H1 (cell line): Measurements from ENCODE around the gene TDRD9. TPM values are rescaled to one million over a fixed set of nuclear protein-coding genes. Genes with fewer than 3 reads are reported as not detected.

Source experiments
- CTCF ChIA-PET: fragments of 300-600 bp; sonication (Branson Sonifier 250); formaldehyde crosslinking; loops from one replicate; lab custom pipeline; 2021; ENCODE audit not compliant: partially characterized antibody; lab: Charles Lee
- POLR2A ChIA-PET: fragments of 300-600 bp; sonication (Branson Sonifier 250); formaldehyde crosslinking; loops from one replicate; lab custom pipeline; 2021; ENCODE audit warnings: inconsistent platforms; ENCODE audit not compliant: partially characterized antibody; lab: Charles Lee
- DNase-seq, 2 experiments: peaks; one replicate each; pipeline versions ENCODE4 v3.0.0 to v3.0.0-alpha.2; 2010 to 2022; ENCODE audit warnings: low spot score in 2 of 2, low read depth in 1 of 2, mixed read lengths in 1 of 2
- FAIRE-seq: peaks from 2 replicates; lab custom pipeline; 2011; peaks lifted over from hg19 to GRCh38; lab: Jason Lieb, UNC
- H2AFZ ChIP-seq: 2 replicates; pipeline ENCODE4 v1.8.1; 2012; ENCODE audit warnings: low read length, inconsistent platforms
- H2AK5ac ChIP-seq: 2 replicates; pipeline ENCODE4 v1.6.1; 2013; ENCODE audit warnings: low read depth, low read length
- H2BK120ac ChIP-seq: replicated peaks from 2 replicates; pipeline ENCODE3; 2013; ENCODE audit warnings: low read depth, low read length, inconsistent platforms
- H2BK12ac ChIP-seq: 2 replicates; pipeline ENCODE4 v1.6.1; 2013; ENCODE audit warnings: low read depth, low read length
- H2BK15ac ChIP-seq: 2 replicates; pipeline ENCODE4 v1.6.1; 2013; ENCODE audit warnings: low read length
- H2BK20ac ChIP-seq: 2 replicates; pipeline ENCODE4 v1.6.1; 2013; ENCODE audit warnings: low read length
- H2BK5ac ChIP-seq: 2 replicates; pipeline ENCODE4 v1.6.1; 2013; ENCODE audit warnings: low read depth, low read length
- H3K14ac ChIP-seq: 2 replicates; pipeline ENCODE4 v1.6.1; 2013; ENCODE audit warnings: inconsistent platforms; ENCODE audit not compliant: insufficient read length
- H3K18ac ChIP-seq: 2 replicates; pipeline ENCODE4 v1.6.1; 2013; ENCODE audit warnings: low read length; ENCODE audit errors: extremely low read depth
- H3K23ac ChIP-seq: 2 replicates; pipeline ENCODE4 v1.6.1; 2013; ENCODE audit warnings: inconsistent platforms; ENCODE audit not compliant: insufficient read length
- H3K23me2 ChIP-seq: 2 replicates; pipeline ENCODE4 v1.6.1; 2013; ENCODE audit warnings: low read depth, low read length
- H3K27ac ChIP-seq: 2 replicates; pipeline ENCODE4 v1.6.1; 2011; ENCODE audit warnings: low read depth, low read length, inconsistent platforms
- H3K27me3 ChIP-seq, 4 experiments: replicated peaks in 1 of 4; 1 replicate in 1 of 4; 2 replicates in 3 of 4; pipeline versions ENCODE4 v1.6.1 to v1.8.1; 2011 to 2013; ENCODE audit warnings: low read length in 3 of 4, mild to moderate bottlenecking in 3 of 4, inconsistent platforms in 2 of 4, mixed read lengths in 2 of 4, moderate library complexity in 1 of 4; ENCODE audit not compliant: control insufficient read depth in 3 of 4, insufficient read depth in 3 of 4; ENCODE audit errors: extremely low read depth in 1 of 4
- H3K36me3 ChIP-seq, 4 experiments: 2 replicates each; pipeline versions ENCODE4 v1.6.1 to v1.8.1; 2011 to 2013; ENCODE audit warnings: mild to moderate bottlenecking in 4 of 4, low read length in 3 of 4, moderate library complexity in 2 of 4, control low read depth in 1 of 4, inconsistent platforms in 1 of 4; ENCODE audit not compliant: insufficient read depth in 4 of 4, control insufficient read depth in 2 of 4
- H3K4ac ChIP-seq: replicated peaks from 2 replicates; pipeline ENCODE3; 2013; ENCODE audit warnings: low read length, low read depth, mixed read lengths, inconsistent platforms; ENCODE audit not compliant: insufficient read length
- H3K4me1 ChIP-seq, 4 experiments: replicated peaks in 1 of 4; 1 replicate in 1 of 4; 2 replicates in 3 of 4; pipeline versions ENCODE4 v1.6.1 to v1.8.1; 2011 to 2013; ENCODE audit warnings: low read length in 3 of 4, inconsistent platforms in 2 of 4, mixed read lengths in 1 of 4; ENCODE audit not compliant: insufficient read depth in 4 of 4, control insufficient read depth in 3 of 4
- H3K4me2 ChIP-seq, 2 experiments: 2 replicates each; pipeline versions ENCODE4 v1.6.1 to v1.8.1; 2011 to 2013; ENCODE audit warnings: low read depth in 2 of 2, low read length in 2 of 2, control low read depth in 1 of 2, inconsistent platforms in 1 of 2, mild to moderate bottlenecking in 1 of 2; ENCODE audit not compliant: insufficient read depth in 1 of 2
- H3K4me3 ChIP-seq, 4 experiments: fragments of 200-600, 300-600 bp in 1 of 4; sonication (generic), shearing (Covaris generic), sonication (Bioruptor Twin) in 1 of 4; 2 replicates each; pipeline versions ENCODE4 v1.5.1 to v1.8.1; 2011 to 2016; ENCODE audit warnings: low read length in 4 of 4, low read depth in 3 of 4, control low read depth in 2 of 4, inconsistent platforms in 2 of 4, mild to moderate bottlenecking in 2 of 4, mixed read lengths in 1 of 4, moderate library complexity in 1 of 4; ENCODE audit not compliant: insufficient read depth in 2 of 4; ENCODE audit errors: extremely low read depth in 1 of 4
- H3K56ac ChIP-seq: replicated peaks from 2 replicates; pipeline ENCODE3; 2013; ENCODE audit warnings: low read depth, mild to moderate bottlenecking, mixed read lengths, low read length, inconsistent platforms; ENCODE audit not compliant: insufficient read length
- H3K79me1 ChIP-seq: 2 replicates; pipeline ENCODE4 v1.6.1; 2013; ENCODE audit warnings: low read depth, low read length, control low read depth
- H3K79me2 ChIP-seq, 2 experiments: 2 replicates each; pipeline versions ENCODE4 v1.6.1 to v1.8.1; 2012 to 2013; ENCODE audit warnings: low read length in 2 of 2, mild to moderate bottlenecking in 2 of 2, inconsistent platforms in 1 of 2; ENCODE audit not compliant: insufficient read depth in 2 of 2, control insufficient read depth in 1 of 2
- H3K9ac ChIP-seq, 4 experiments: replicated peaks in 1 of 4; 1 replicate in 1 of 4; 2 replicates in 3 of 4; pipeline versions ENCODE4 v1.6.1 to v1.8.1; 2011 to 2013; ENCODE audit warnings: low read depth in 3 of 4, low read length in 3 of 4, control low read depth in 2 of 4, mild to moderate bottlenecking in 2 of 4, moderate library complexity in 2 of 4, inconsistent platforms in 1 of 4; ENCODE audit errors: extremely low read depth in 1 of 4
- H3K9me3 ChIP-seq, 2 experiments: 2 replicates each; pipeline versions ENCODE4 v1.6.1 to v1.8.1; 2012 to 2013; ENCODE audit warnings: mild to moderate bottlenecking in 2 of 2, moderate library complexity in 2 of 2, control low read depth in 1 of 2, inconsistent platforms in 1 of 2, low read depth in 1 of 2, low read length in 1 of 2, mixed read lengths in 1 of 2; ENCODE audit not compliant: insufficient read depth in 2 of 2
- H4K20me1 ChIP-seq, 2 experiments: replicated peaks in 1 of 2; 2 replicates each; pipeline versions ENCODE3 to v1.8.1; 2011 to 2013; ENCODE audit warnings: inconsistent platforms in 2 of 2, low read length in 2 of 2, mild to moderate bottlenecking in 1 of 2; ENCODE audit not compliant: insufficient read depth in 2 of 2, control insufficient read depth in 1 of 2
- H4K5ac ChIP-seq: 2 replicates; pipeline ENCODE4 v1.6.1; 2013; ENCODE audit warnings: low read length, low read depth, mixed read lengths, inconsistent platforms; ENCODE audit not compliant: insufficient read length
- H4K8ac ChIP-seq: 2 replicates; pipeline ENCODE4 v1.8.0; 2013; ENCODE audit warnings: mild to moderate bottlenecking, moderate library complexity, low read length, inconsistent platforms; ENCODE audit not compliant: insufficient read depth; ENCODE audit errors: extremely low read depth
- H4K91ac ChIP-seq: replicated peaks from 2 replicates; pipeline ENCODE3; 2013; ENCODE audit warnings: low read length, mixed read lengths, inconsistent platforms; ENCODE audit not compliant: insufficient read length
- CHD2 ChIP-seq: IDR thresholded peaks from 2 replicates; pipeline ENCODE4 v1.6.1; 2012; ENCODE audit warnings: low read length, improper control_type of control experiment
- KDM1A ChIP-seq: fragments of 200-600, 300-600 bp; sonication (generic); IDR thresholded peaks from 2 replicates; pipeline ENCODE4 v1.7.1; 2016; ENCODE audit warnings: mild to moderate bottlenecking, low read length, borderline replicate concordance
- KDM5A ChIP-seq: fragments of 200-600 bp; IDR thresholded peaks from 2 replicates; pipeline ENCODE4 v1.7.1; 2012; ENCODE audit warnings: mild to moderate bottlenecking, low read length, inconsistent platforms, mixed read lengths
- MAFK ChIP-seq: IDR thresholded peaks from 2 replicates; pipeline ENCODE4 v1.6.1; 2012; ENCODE audit warnings: low read depth, mild to moderate bottlenecking, improper control_type of control experiment, low read length
- RAD21 ChIP-seq, 2 experiments: IDR thresholded peaks in 1 of 2; conservative IDR thresholded peaks in 1 of 2; 2 replicates each; pipeline ENCODE4 v1.6.1; 2011; ENCODE audit warnings: low read depth in 2 of 2, low read length in 2 of 2, improper control_type of control experiment in 1 of 2, inconsistent platforms in 1 of 2, mild to moderate bottlenecking in 1 of 2, moderate library complexity in 1 of 2
- RBBP5 ChIP-seq: IDR thresholded peaks from 2 replicates; pipeline ENCODE4 v1.7.1; 2012; ENCODE audit warnings: low read depth, mild to moderate bottlenecking, inconsistent platforms, low read length, moderate library complexity, borderline replicate concordance
- TAF7 ChIP-seq: optimal IDR thresholded peaks from 2 replicates; pipeline ENCODE3; 2011; ENCODE audit warnings: low read depth, mild to moderate bottlenecking, inconsistent platforms, low read length, moderate library complexity, borderline replicate concordance
- TBP ChIP-seq: IDR thresholded peaks from 2 replicates; pipeline ENCODE4 v1.6.1; 2011; ENCODE audit warnings: low read depth, low read length, improper control_type of control experiment
- WGBS, 2 experiments: shearing (Covaris generic) in 1 of 2; methylation state at CpG; one replicate each; pipeline versions ENCODE4 v1.1.6 to v1.1.7; 2013 to 2015; ENCODE audit warnings: low lambda C conversion rate in 2 of 2, mixed read lengths in 2 of 2, inconsistent platforms in 1 of 2, low coverage in 1 of 2, missing lambda C conversion rate in 1 of 2; ENCODE audit not compliant: insufficient replicate concordance in 2 of 2, insufficient coverage in 1 of 2, insufficient read length in 1 of 2; ENCODE audit errors: extremely low coverage in 1 of 2, missing lambda C conversion rate in 1 of 2; 5-methylcytosine and 5-hydroxymethylcytosine counted together
- polyA plus RNA-seq, 7 experiments: library from polyadenylated mRNA; depleted of rRNA in 3 of 7; stranded (reverse) in 5 of 7; unstranded in 2 of 7; fragments of >200 nt in 5 of 7; fragments of 200-250 nt in 2 of 7; gene quantifications; 1 replicate in 5 of 7; 2 replicates in 1 of 7; 4 replicates in 1 of 7; pipeline versions ENCODE4 v1.2.1 to v1.2.3, GENCODE V29; 2011 to 2013; ENCODE audit warnings: missing spikeins in 2 of 7, mixed read lengths in 2 of 7
- total RNA-seq: library from RNA; stranded (reverse); fragmentation: NEBNext Ultra II Directional; extraction: Animal tissue kit (Norgen Biotek cat#: 25700); gene quantifications from 2 replicates; pipeline ENCODE4 v1.2.1, GENCODE V29; 2021
- TF ChIP-seq, protein P1 (sequence below): IDR thresholded peaks from 2 replicates; pipeline ENCODE4 v1.6.1; 2011; ENCODE audit warnings: low read depth, mild to moderate bottlenecking, low read length; ENCODE audit not compliant: insufficient read depth
- TF ChIP-seq, protein P2 (sequence below): IDR thresholded peaks from 2 replicates; pipeline ENCODE4 v1.6.1; 2012; ENCODE audit warnings: low read length, inconsistent platforms

TDRD9 gene
- total and polyA plus RNA-seq, 2 of the 8 experiments (the other 6 are each of a cell fraction or from before 2014, with no cell fraction given): not detected

DNA sequence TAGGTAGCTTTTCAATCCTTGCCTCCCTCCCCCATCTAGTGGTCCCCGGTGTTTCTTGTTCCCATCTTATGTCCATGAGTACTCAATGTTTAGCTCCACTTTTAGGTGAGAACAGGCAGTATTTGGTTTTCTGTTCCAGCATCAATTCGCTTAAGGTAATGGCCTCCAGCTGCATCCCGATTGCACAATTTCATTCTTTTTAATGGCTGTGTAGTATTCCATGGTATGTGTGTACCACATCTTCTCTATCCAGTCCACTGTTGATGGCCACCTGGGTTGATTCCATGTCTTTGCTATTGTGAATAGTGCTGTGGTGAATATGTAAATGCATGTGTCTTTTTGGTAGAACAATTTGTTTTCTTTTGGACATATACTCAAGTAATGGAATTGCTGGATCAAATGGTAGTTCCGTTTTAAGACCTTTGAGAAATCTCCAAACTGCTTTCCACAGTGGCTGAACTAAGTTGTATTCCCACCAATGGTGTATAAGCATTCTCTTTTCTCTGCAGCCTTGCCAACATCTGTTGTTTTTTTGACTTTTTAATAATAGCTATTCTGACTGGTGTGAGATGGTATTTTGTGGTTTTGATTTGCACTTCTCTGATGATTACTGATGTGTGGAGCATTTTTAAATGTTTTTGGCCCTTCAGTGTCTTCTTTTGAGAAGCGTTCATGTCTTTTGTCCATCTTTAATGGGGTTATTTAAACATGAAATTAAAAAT lies 123.0 kb downstream of the TDRD9 start:
- H3K23me2 ChIP-seq: no peaks in the 10 kb centered on the region
- CTCF ChIA-PET: interaction anchor here (1.0 to 2.2 kb wide), 4 partner anchors 25 to 308 kb away, joined by 5 to 11 read pairs (median 8); no protein-coding TSS in a partner anchor
- TF ChIP-seq RBBP5: no peak
- TF ChIP-seq, protein P1, sequence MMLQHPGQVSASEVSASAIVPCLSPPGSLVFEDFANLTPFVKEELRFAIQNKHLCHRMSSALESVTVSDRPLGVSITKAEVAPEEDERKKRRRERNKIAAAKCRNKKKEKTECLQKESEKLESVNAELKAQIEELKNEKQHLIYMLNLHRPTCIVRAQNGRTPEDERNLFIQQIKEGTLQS: no peak
- no peak for TF ChIP-seq CHD2
- TF ChIP-seq KDM5A: no peak
- TF ChIP-seq TAF7: no peak
- TF ChIP-seq MAFK: no peak
- TF ChIP-seq RAD21 (IDR thresholded peaks at IDR 0.05 in 1 of 2, conservative IDR thresholded peaks at IDR 0.05 in 1 of 2; ENCODE audit: low read depth in 2 of 2, low read length in 2 of 2): no peak
- TF ChIP-seq TBP: no peak
- TF ChIP-seq, protein P2, sequence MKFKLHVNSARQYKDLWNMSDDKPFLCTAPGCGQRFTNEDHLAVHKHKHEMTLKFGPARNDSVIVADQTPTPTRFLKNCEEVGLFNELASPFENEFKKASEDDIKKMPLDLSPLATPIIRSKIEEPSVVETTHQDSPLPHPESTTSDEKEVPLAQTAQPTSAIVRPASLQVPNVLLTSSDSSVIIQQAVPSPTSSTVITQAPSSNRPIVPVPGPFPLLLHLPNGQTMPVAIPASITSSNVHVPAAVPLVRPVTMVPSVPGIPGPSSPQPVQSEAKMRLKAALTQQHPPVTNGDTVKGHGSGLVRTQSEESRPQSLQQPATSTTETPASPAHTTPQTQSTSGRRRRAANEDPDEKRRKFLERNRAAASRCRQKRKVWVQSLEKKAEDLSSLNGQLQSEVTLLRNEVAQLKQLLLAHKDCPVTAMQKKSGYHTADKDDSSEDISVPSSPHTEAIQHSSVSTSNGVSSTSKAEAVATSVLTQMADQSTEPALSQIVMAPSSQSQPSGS: no peak
- no peak for TF ChIP-seq KDM1A

More for the DNA sequence above, 123.0 kb downstream of the TDRD9 start:
- Histone ChIP-seq H3K23ac (no peak overlapping the region), H3K18ac (no peak overlapping the region), H3K27ac (no peak overlapping the region), H3K56ac (no peak overlapping the region), H4K91ac (no peak overlapping the region), H3K9ac (no peak overlapping the region), H3K4ac (no peak overlapping the region), H2AK5ac (no peak overlapping the region), H3K79me2 (no peaks in the 10 kb centered on the region), H4K5ac (no peak overlapping the region), H2AFZ (no peak overlapping the region), H3K4me1 (no peaks in the 10 kb centered on the region), H4K20me1 (no peaks in the 10 kb centered on the region), H2BK120ac (no peak overlapping the region), H4K8ac (no peak overlapping the region), H2BK15ac (no peak overlapping the region), H3K4me3 (no peak overlapping the region), H3K14ac (no peak overlapping the region), H2BK20ac (no peak overlapping the region), H2BK12ac (no peak overlapping the region), H3K9me3 (0 out of 4 replicates have a peak, but pooled peaks cover 0 to 4% of the 10 kb centered on the region in 2 experiments), H3K36me3 (no peaks in the 10 kb centered on the region), H3K4me2 (no peak overlapping the region), H3K79me1 (no peaks in the 10 kb centered on the region), H2BK5ac (no peak overlapping the region), H3K27me3 (no peaks in the 10 kb centered on the region)
- WGBS, 2 experiments: 91% methylated on average over 5 of the region's 5 CpGs; no CpG with 5 or more reads in 1 of the 2 experiments
- FAIRE-seq (no peak), DNase-seq (no peak)
- POLR2A ChIA-PET: no interaction called here
